Measurements from ENCODE around the gene ARHGEF28.

The ARHGEF28 gene

DNA sequence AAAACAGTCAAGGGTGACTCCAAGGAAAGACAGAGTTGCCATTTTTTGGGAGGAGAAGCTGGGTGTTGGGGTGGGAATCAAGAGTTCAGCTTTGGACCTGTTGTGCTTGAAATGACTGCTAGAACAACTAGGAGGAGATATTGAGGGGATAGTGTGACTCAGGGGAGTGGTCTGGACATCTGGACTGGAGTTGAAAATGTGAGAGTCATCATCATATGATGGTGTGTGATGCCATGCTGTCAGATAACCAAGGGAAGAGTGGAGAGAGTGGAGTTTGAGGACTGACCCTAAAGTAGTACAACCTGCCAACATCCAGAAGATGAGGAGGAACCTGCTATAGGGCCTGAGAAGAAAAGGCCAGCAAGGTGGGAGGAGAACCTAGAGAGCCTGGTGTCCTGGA lies 199.7 kb downstream of the ARHGEF28 start:
- TF ChIP-seq, protein P1, sequence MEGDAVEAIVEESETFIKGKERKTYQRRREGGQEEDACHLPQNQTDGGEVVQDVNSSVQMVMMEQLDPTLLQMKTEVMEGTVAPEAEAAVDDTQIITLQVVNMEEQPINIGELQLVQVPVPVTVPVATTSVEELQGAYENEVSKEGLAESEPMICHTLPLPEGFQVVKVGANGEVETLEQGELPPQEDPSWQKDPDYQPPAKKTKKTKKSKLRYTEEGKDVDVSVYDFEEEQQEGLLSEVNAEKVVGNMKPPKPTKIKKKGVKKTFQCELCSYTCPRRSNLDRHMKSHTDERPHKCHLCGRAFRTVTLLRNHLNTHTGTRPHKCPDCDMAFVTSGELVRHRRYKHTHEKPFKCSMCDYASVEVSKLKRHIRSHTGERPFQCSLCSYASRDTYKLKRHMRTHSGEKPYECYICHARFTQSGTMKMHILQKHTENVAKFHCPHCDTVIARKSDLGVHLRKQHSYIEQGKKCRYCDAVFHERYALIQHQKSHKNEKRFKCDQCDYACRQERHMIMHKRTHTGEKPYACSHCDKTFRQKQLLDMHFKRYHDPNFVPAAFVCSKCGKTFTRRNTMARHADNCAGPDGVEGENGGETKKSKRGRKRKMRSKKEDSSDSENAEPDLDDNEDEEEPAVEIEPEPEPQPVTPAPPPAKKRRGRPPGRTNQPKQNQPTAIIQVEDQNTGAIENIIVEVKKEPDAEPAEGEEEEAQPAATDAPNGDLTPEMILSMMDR (IDR thresholded peaks at IDR 0.05; ENCODE audit: borderline replicate concordance, control extremely low read depth, extremely low read depth, insufficient read depth, missing control alignments) = no peak
- DNase-seq (ENCODE audit: low spot score) = no peak
- in situ Hi-C loops (cut with MboI; ENCODE audit: low sequenced_read_pairs, unreplicated experiment) = no loop called here

DNA sequence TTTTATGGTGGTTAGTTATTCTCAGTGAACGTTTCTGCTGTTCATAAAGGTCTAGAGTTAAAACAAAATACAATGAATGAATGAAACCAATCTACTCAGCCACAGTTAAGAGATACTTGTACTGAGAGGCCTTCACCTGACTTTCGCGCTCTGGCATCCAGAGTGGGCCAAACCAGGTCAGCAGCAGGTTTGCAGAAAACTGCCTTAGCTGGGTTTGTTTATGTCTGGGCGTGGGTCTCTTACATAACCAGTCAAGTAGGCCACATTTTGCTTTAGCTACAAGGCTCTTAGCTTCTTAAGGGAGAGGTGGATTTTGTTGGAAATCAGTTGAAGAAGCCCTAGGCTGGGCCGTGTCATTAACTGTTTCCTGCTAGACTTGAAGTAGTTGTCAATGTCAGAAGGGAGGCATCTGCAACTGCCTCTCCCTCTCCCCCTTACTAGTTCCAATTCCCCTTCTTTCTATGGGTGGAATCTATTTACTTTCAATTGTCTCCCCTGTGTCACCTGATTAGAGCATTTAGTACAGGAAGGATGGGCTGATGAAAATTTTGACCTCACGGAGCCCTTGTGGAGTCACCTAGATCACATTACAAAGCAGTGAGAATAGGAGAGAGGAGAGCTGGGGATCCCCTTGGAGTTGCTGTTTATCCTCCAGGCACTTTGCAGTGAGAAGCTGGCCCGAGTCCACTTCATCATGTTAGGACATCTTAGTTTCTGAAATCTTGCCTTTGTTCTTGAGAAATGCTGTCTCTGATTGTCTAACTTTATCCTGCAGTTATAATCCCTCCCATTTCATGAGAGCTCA lies 200.5 kb downstream of the ARHGEF28 start:
- TF ChIP-seq, protein P1 (IDR thresholded peaks at IDR 0.05; ENCODE audit: borderline replicate concordance, control extremely low read depth, extremely low read depth, insufficient read depth, missing control alignments) = no peak
- in situ Hi-C loops (cut with MboI; ENCODE audit: low sequenced_read_pairs, unreplicated experiment) = no loop called here
- no peak for DNase-seq (ENCODE audit: low spot score)

DNA sequence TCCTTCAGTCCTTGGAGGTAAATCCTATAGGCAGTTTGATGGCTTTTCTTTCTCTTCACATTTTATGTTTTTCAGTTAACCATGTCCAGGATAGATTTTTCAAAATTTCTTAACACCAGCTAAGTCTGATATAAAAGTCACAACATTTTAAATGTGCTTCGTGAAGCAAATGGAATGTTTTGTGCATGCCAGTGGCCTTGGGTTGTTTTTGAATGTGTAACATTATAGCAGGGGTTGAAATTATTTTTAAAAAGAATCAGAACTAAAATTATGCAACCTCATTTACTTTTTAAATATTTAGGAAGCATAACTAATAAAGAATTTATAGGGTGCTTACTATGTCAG lies 201.1 kb downstream of the ARHGEF28 start:
- in situ Hi-C loops (cut with MboI; ENCODE audit: low sequenced_read_pairs, unreplicated experiment) = no loop called here
- TF ChIP-seq, protein P1 (IDR thresholded peaks at IDR 0.05; ENCODE audit: borderline replicate concordance, control extremely low read depth, extremely low read depth, insufficient read depth, missing control alignments) = no peak
- DNase-seq (ENCODE audit: low spot score) = no peak

DNA sequence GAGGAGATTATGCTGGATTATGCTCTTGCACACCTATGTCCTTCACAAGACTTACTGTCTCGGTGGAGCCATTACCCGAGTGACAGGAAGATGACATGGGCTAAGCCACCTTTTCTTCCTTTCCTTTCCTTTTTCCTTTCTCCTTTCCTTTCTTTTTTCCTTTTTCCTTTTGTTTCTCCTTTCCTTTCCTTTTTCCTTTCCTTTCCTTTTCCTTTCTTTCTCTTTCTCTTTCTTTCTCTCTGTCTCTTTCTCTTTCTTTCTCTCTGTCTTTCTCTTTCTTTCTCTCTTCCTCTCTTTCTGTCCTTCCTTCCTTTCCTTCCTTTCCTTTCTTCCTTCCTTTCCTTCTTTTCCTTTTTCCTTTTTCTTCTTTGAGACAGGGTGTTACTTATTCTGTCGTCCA lies 202.5 kb downstream of the ARHGEF28 start:
- TF ChIP-seq, protein P1 (IDR thresholded peaks at IDR 0.05; ENCODE audit: borderline replicate concordance, control extremely low read depth, extremely low read depth, insufficient read depth, missing control alignments) = no peak
- in situ Hi-C loops (cut with MboI; ENCODE audit: low sequenced_read_pairs, unreplicated experiment) = no loop called here
- DNase-seq (ENCODE audit: low spot score) = no peak

DNA sequence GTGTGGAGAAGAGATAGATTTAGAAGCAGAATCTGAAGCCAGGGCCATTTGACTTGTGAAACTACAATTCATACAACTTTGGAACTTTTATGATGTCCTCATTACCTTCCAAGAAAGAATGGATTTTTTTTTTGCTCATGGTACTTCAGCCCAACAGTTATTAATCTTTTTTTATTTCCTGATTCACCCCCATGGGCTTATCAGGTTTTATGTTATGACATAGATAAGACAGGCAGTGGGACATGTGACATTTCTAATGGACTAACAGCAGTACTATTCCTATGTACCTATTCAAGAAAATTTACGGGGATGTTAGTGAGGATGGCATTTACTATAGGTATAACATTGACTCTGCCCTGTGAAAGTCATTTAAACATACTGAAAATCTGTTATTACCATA lies 204.7 kb downstream of the ARHGEF28 start:
- TF ChIP-seq, protein P1 (IDR thresholded peaks at IDR 0.05; ENCODE audit: borderline replicate concordance, control extremely low read depth, extremely low read depth, insufficient read depth, missing control alignments) = no peak
- in situ Hi-C loops (cut with MboI; ENCODE audit: low sequenced_read_pairs, unreplicated experiment) = no loop called here
- DNase-seq (ENCODE audit: low spot score) = no peak

DNA sequence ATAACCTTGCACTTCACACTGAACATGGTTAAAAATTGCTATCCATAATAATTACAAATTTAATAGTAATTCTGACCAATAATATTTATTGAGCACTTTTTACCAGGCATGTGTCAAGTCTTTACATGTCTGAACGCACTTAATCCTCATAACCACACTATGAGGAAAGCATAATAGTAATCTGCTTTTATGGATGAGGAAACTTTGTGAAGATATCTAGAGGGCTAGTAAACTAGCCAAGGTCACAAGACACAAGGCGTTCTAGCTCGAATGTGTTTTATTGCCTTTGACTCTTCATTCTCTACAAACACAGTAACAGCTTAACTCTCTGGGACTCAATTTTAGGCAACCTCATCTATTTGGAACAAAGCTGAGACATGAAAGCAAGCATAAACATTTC lies 205.1 kb downstream of the ARHGEF28 start:
- TF ChIP-seq, protein P1 (IDR thresholded peaks at IDR 0.05; ENCODE audit: borderline replicate concordance, control extremely low read depth, extremely low read depth, insufficient read depth, missing control alignments) = no peak
- in situ Hi-C loops (cut with MboI; ENCODE audit: low sequenced_read_pairs, unreplicated experiment) = no loop called here
- no peak for DNase-seq (ENCODE audit: low spot score)
